ENCODE data around the gene GALK1.

DNA sequence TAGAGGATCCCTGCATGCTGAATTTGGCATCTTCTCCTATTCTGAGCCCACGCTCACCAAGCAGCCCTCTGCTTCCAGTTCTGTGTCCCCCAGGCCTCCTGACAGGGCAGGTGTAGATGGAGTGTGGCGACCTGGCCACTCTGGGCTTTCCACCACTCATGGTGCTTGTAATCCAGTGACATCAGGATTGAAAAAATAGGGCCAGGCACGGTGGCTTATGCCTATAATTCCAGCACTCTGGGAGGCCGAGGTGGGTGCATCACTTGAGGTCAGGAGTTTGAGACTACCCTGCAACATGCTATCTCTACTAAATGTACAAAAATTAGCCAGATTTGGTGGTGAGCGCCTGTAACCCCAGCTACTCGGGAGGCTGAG, 49.0 kb upstream of the GALK1 start:
- TF ChIP-seq, protein P1, sequence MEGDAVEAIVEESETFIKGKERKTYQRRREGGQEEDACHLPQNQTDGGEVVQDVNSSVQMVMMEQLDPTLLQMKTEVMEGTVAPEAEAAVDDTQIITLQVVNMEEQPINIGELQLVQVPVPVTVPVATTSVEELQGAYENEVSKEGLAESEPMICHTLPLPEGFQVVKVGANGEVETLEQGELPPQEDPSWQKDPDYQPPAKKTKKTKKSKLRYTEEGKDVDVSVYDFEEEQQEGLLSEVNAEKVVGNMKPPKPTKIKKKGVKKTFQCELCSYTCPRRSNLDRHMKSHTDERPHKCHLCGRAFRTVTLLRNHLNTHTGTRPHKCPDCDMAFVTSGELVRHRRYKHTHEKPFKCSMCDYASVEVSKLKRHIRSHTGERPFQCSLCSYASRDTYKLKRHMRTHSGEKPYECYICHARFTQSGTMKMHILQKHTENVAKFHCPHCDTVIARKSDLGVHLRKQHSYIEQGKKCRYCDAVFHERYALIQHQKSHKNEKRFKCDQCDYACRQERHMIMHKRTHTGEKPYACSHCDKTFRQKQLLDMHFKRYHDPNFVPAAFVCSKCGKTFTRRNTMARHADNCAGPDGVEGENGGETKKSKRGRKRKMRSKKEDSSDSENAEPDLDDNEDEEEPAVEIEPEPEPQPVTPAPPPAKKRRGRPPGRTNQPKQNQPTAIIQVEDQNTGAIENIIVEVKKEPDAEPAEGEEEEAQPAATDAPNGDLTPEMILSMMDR (IDR thresholded peaks at IDR 0.05), result no peak
- no peak for TF ChIP-seq POLR2A (IDR thresholded peaks at IDR 0.05)

Data from lower leg skin (tissue), 3 donors.